Hepatocyte (in vitro differentiated cells): ENCODE results near the gene PTPRD. TPM values are rescaled to one million over a fixed set of nuclear protein-coding genes. Genes with fewer than 3 reads are reported as not detected.

ENCODE experiments used
- DNase-seq: peaks from one replicate; pipeline ENCODE4 v3.0.0-alpha.2; 2016; ENCODE audit warnings: low spot score
- H2AFZ ChIP-seq: fragments of 200-600 bp; sonication (generic); 2 replicates; pipeline ENCODE4 v1.6.0; 2016; ENCODE audit warnings: antibody characterized with exemption, mild to moderate bottlenecking
- H3K27ac ChIP-seq: fragments of 200-600 bp; sonication (generic); 2 replicates; pipeline ENCODE4 v1.5.1; 2016; ENCODE audit warnings: mild to moderate bottlenecking
- H3K27me3 ChIP-seq: fragments of 200-600 bp; sonication (generic); 2 replicates; pipeline ENCODE4 v1.6.1; 2016
- H3K36me3 ChIP-seq: fragments of 200-600 bp; sonication (generic); replicated peaks from 2 replicates; pipeline ENCODE4 v1.5.1; 2016; ENCODE audit warnings: low read depth; ENCODE audit not compliant: insufficient read depth
- H3K4me1 ChIP-seq: fragments of 200-600 bp; sonication (generic); 2 replicates; pipeline ENCODE4 v1.5.1; 2016; ENCODE audit warnings: mild to moderate bottlenecking, moderate library complexity; ENCODE audit not compliant: insufficient read depth
- H3K4me2 ChIP-seq: fragments of 200-600 bp; sonication (generic); 2 replicates; pipeline ENCODE4 v1.6.0; 2016
- H3K4me3 ChIP-seq: fragments of 200-600 bp; sonication (generic); 2 replicates; pipeline ENCODE4 v1.5.1; 2016; ENCODE audit warnings: mild to moderate bottlenecking
- H3K79me2 ChIP-seq: fragments of 200-600 bp; sonication (generic); 2 replicates; pipeline ENCODE4 v1.6.0; 2017; ENCODE audit warnings: mild to moderate bottlenecking
- H3K9me2 ChIP-seq: fragments of 200-600 bp; sonication (generic); replicated peaks from 2 replicates; pipeline ENCODE4 v1.6.0; 2017; ENCODE audit warnings: mild to moderate bottlenecking; ENCODE audit not compliant: insufficient read depth
- H3K9me3 ChIP-seq: fragments of 200-600 bp; sonication (generic); 2 replicates; pipeline ENCODE4 v1.5.1; 2016; ENCODE audit warnings: low read depth, mild to moderate bottlenecking
- H4K20me1 ChIP-seq: fragments of 200-600 bp; sonication (generic); 2 replicates; pipeline ENCODE4 v1.6.0; 2016; ENCODE audit warnings: mild to moderate bottlenecking; ENCODE audit not compliant: insufficient read depth, poor library complexity, severe bottlenecking
- CTCF ChIP-seq: fragments of 200-600 bp; sonication (generic); IDR thresholded peaks from 2 replicates; pipeline ENCODE4 v1.5.1; 2016; ENCODE audit warnings: antibody characterized with exemption, mild to moderate bottlenecking; ENCODE audit not compliant: poor library complexity
- EZH2 ChIP-seq: fragments of 200-600 bp; sonication (generic); IDR thresholded peaks from 2 replicates; pipeline ENCODE4 v1.6.1; 2016; ENCODE audit warnings: antibody characterized with exemption, mild to moderate bottlenecking, borderline replicate concordance
- EZH2phosphoT487 ChIP-seq: fragments of 200-600 bp; sonication (generic); IDR thresholded peaks from one replicate; pipeline ENCODE4 v1.6.1; 2018; ENCODE audit warnings: antibody characterized with exemption, mild to moderate bottlenecking, low read depth, moderate library complexity; ENCODE audit not compliant: unreplicated experiment, severe bottlenecking
- WGBS: methylation state at CpG from one replicate; pipeline ENCODE4 v1.1.6; 2016; ENCODE audit warnings: low lambda C conversion rate; ENCODE audit errors: missing lambda C conversion rate; 5-methylcytosine and 5-hydroxymethylcytosine counted together
- polyA plus RNA-seq: library from polyadenylated mRNA; unstranded; fragments of >200 nt; fragmentation: Nextera tagmentation; extraction: Ambion mirVana; gene quantifications from 2 replicates; pipeline ENCODE4 v1.2.1, GENCODE V29; 2016
- total RNA-seq: library from RNA; depleted of rRNA; stranded (reverse); fragments of >200 nt; gene quantifications from 2 replicates; pipeline ENCODE4 v1.2.3, GENCODE V29; 2014

Gene PTPRD
- total and polyA plus RNA-seq, 2 experiments from 2014 or later, result 6.5 to 77.6 TPM

- no peaks in the 10 kb centered on the region for H3K79me2 ChIP-seq
- no peaks in the 10 kb centered on the region for H3K36me3 ChIP-seq
- no peak for DNase-seq
- H3K4me1 ChIP-seq, result no peaks in the 10 kb centered on the region
- H3K9me2 ChIP-seq, result no peaks in the 10 kb centered on the region
- H3K4me2 ChIP-seq, result no peak overlapping the region
- H3K4me3 ChIP-seq, result no peak overlapping the region
- H2AFZ ChIP-seq, result no peak overlapping the region
- TF ChIP-seq CTCF (no peak), EZH2 (no peak), EZH2phosphoT487 (no peak)
- no peaks in the 10 kb centered on the region for H4K20me1 ChIP-seq
- H3K9me3 ChIP-seq, result no peaks in the 10 kb centered on the region
- no peaks in the 10 kb centered on the region for H3K27me3 ChIP-seq
- H3K27ac ChIP-seq, result no peak overlapping the region
- WGBS, result 96% methylated on average over 2 of the region's 2 CpGs
These were observed 1957.7 kb downstream of the PTPRD start for GRCh38 chr9:8655071-8655470.

DNA sequence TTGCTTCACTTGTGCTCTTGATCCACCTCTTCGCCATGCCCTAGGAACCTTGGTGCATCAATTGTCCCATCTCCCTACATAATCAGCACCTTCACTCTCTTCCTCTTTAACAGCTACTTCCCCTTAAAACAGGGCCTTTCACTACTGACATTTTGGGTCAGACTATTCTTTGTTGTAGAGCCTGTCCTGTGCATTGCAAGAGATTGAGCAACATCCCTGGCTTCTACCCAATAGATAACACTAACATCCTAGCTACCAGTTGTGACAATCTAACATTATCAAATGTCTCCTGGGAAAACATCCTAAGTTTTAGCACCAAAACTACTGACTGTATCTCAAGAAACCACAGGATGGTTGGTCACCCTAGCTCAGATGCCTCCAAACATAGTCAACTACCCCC lies 1958.9 kb downstream of the PTPRD start:
- Histone ChIP-seq H3K27me3 (no peaks in the 10 kb centered on the region), H3K4me1 (no peaks in the 10 kb centered on the region), H3K9me2 (no peaks in the 10 kb centered on the region), H4K20me1 (no peaks in the 10 kb centered on the region), H3K4me2 (no peak overlapping the region), H3K4me3 (no peak overlapping the region), H3K9me3 (no peaks in the 10 kb centered on the region), H2AFZ (no peak overlapping the region), H3K27ac (no peak overlapping the region), H3K36me3 (no peaks in the 10 kb centered on the region), H3K79me2 (no peaks in the 10 kb centered on the region)
- TF ChIP-seq EZH2phosphoT487 (no peak), EZH2 (no peak), CTCF (no peak)
- DNase-seq, result no peak
- 95% methylated on average over 1 of the region's 1 CpG for WGBS

- H3K4me1 ChIP-seq, result no peaks in the 10 kb centered on the region
- H3K36me3 ChIP-seq, result no peaks in the 10 kb centered on the region
- H3K9me3 ChIP-seq, result no peaks in the 10 kb centered on the region
- no peaks in the 10 kb centered on the region for H3K79me2 ChIP-seq
- TF ChIP-seq EZH2phosphoT487 (no peak), EZH2 (no peak), CTCF (no peak)
- no peak for DNase-seq
- no peaks in the 10 kb centered on the region for H3K27me3 ChIP-seq
- H3K27ac ChIP-seq, result no peak overlapping the region
- H3K4me2 ChIP-seq, result no peak overlapping the region
- no peak overlapping the region for H3K4me3 ChIP-seq
- no peak overlapping the region for H2AFZ ChIP-seq
- H3K9me2 ChIP-seq, result no peaks in the 10 kb centered on the region
- H4K20me1 ChIP-seq, result no peaks in the 10 kb centered on the region
- WGBS, result 90% methylated on average over 2 of the region's 2 CpGs
These were observed 1959.7 kb downstream of the PTPRD start for GRCh38 chr9:8653111-8653510.

DNA sequence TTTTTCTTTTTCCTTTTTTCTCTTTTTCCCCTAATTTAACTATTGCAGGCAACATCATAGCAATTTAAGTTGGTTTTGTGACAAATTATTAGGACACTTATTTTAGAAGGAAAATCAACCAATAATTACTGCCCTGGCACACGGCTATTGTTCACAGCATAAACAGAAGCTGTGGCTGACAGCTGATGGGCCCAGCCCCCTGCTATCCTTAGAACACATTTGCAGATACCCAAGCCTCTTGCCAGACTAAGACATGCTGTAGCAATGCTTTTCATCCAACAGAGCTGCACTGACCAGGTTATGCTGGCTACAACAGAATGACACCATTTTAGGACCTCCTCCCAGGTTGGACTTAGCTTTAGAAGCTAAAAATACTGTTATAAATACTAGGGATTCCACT lies 1960.5 kb downstream of the PTPRD start:
- 58% methylated on average over 1 of the region's 1 CpG for WGBS
- H3K4me3 ChIP-seq, result no peak overlapping the region
- H3K27me3 ChIP-seq, result no peaks in the 10 kb centered on the region
- H4K20me1 ChIP-seq, result no peaks in the 10 kb centered on the region
- no peak overlapping the region for H3K27ac ChIP-seq
- H3K36me3 ChIP-seq, result no peaks in the 10 kb centered on the region
- no peak overlapping the region for H3K4me2 ChIP-seq
- H2AFZ ChIP-seq, result no peak overlapping the region
- no peak for DNase-seq
- TF ChIP-seq EZH2 (no peak), EZH2phosphoT487 (no peak)
- H3K9me2 ChIP-seq, result no peaks in the 10 kb centered on the region
- no peaks in the 10 kb centered on the region for H3K4me1 ChIP-seq
- no peaks in the 10 kb centered on the region for H3K9me3 ChIP-seq
- no peaks in the 10 kb centered on the region for H3K79me2 ChIP-seq
